Islet of Langerhans (tissue), 1 donor: ENCODE results near the gene ZNF428.
"Not testable (repeated sequence)": the region's sequence is repeated elsewhere in the genome, so short reads cannot be mapped to it uniquely, and the experiment has no call there.

Experiments used
- FAIRE-seq: peaks from one replicate; lab custom pipeline; 2011; peaks lifted over from hg19 to GRCh38; lab: Jason Lieb, UNC

Gene ZNF428

DNA sequence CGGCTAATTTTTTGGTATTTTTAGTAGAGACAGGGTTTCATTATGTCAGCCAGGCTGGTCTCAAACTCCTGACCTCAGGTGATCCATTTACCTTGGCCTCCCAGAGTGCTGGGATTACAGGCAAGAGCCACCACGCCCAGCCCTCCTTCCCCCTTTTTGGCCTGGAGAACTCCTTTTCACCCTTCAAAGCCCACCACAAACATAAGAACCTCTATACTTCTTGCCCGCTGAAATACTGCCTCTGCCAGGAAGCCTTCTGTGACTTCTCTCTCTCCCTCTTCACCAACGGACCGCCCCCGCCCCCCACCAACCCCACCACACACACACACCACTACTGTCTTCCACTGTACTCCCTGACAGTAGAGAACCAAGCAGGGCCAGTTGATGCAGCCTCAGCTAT, 2.5 kb downstream of the ZNF428 start:
- no peak for FAIRE-seq

DNA sequence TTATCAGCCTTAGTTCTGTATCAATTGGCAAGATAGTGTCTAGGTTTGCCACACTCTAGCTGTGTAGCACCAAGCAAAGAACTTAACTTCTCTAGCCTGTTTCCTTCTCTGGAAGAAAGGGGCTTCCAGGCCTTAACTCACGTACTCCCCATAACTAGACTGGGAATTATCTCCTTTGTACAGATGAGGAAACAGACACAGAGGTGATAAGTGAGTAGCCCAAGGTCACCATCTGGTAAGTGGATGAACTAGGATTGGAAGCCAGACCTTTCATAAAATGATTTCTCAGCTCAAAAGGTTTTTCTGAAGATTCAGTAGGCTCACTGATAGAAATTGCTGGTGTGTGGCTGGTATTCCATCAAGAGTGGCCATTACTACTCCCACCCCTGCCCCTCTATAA, 3.1 kb downstream of the ZNF428 start:
- no peak for FAIRE-seq

DNA sequence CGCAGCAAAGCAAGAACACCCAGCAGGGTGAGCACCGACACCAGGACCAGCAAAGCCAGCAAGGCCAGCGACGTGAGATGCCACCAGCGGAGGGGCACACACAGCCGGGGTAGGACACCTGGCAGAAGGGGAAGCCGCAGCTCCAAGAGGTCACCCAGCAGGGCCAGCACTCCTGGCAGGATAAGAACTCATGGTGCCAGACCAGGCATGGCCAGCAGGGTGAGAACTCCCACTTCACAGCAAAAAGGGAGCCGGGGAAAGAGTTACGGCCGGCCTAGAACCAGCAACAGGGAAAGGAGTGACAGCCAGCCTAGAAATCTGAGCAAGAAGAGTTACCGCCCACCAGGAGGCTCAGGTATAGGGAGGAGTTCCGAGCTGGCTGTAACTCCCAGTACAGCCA, 7.1 kb downstream of the ZNF428 start:
- FAIRE-seq = no peak

DNA sequence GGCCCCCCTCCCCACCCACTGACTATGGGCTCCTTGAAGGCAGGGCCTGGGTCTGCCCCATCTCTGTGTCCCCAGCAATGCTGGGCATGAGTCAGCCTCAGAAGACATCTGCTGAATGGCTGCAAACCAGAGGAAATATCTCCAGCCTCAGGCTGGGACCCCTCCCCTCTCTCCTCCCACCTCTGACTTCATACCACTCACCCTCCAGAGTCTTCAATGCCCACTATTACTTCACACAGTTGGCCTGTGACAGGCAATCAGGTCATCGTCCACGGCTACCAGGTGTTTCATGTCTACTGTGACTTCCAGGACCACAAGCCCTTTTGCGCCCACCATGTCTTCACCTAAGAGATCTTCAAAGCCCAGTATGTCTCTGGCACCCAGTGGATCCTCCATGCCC, 7.6 kb downstream of the ZNF428 start, which contains the start of gene SRRM5:
SRRM5 (plus strand) TSS at position 301 of the 400 bp plus-strand sequence; CDS start at position 335, 34 bp downstream.
- no peak for FAIRE-seq

DNA sequence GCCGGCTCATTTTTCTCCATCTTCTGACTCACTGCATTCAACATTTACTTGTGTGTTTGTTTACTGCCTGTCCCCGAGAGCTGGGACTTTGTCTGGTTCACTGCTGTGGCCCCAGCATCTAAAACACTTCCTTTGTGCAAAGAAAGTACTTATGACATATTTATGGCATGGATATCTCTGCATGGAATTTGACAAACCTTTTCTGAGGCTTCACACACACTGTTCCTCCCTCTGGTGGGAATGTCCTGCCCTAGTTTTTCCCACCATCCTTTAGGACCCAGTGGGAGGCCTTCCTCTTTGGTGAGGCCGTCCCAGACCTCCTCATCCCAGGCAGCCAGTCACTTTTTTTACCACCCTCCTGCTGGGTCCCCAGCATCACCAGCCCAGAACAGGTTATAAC, 8.9 kb downstream of the ZNF428 start:
- FAIRE-seq = no peak

DNA sequence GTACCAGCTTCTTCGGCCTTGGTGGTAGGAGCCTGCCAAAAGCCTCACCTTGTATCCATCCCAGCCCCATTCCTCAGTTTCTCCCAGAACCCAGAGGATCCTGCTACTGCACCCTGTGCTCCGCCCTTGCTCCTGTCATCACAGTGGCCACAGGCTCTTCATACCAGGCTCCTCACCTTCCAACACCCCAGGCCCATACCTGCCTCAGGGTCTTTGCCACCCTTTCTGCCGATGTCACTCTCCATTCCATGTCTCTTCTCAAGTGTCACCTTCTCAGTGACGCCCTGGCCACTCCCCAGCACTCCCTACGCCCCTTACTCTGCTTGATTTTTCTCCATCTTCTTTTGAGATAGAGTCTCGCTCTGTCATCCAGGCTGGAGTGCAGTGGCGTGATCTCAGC, 9.6 kb downstream of the ZNF428 start:
- no peak for FAIRE-seq

DNA sequence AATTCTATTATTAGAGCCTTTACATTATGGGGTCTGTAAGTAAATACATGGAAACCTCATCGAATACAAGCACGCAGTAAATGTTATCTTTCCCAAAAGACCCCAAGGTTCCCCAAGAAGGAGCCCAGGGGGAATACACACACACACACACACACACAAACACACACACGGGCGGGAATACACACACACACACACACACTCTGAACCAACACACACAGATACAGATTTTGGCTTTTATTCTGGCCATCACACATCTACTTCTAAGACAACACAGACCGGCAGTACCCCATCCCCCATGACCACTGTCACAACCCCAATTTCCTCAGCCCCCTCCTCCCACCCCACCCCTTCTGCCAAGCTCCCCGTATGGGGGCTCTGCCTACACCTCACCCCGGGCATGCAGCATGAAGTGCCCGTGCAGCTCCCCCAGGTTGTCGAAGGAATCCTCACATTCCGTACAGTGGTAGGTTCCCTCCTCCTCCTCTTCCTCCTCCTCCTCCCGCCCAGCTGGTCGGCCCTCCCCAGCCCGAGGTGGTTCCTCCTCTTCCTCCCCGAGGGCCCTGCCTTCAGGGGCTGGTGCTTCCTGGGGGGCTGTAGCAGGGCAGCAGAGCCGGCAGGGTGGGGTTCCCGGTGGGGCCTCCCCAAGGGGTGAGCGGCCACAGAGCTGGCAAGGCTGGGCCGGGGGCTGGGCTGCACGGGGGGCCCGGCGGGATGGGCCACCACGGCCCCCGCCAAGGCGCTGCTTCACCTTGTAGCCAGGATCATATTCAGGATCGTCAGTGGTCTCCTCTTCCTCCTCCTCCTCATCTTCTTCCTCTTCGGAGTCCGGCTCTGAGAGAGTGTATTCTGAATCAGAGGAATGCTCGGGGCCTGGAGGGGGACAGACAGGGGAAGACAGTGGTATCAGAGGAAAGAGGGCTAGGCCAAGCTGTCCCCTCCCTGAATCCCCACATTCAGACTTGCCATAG, 11.9 kb downstream of the ZNF428 start:
- no peak for FAIRE-seq

DNA sequence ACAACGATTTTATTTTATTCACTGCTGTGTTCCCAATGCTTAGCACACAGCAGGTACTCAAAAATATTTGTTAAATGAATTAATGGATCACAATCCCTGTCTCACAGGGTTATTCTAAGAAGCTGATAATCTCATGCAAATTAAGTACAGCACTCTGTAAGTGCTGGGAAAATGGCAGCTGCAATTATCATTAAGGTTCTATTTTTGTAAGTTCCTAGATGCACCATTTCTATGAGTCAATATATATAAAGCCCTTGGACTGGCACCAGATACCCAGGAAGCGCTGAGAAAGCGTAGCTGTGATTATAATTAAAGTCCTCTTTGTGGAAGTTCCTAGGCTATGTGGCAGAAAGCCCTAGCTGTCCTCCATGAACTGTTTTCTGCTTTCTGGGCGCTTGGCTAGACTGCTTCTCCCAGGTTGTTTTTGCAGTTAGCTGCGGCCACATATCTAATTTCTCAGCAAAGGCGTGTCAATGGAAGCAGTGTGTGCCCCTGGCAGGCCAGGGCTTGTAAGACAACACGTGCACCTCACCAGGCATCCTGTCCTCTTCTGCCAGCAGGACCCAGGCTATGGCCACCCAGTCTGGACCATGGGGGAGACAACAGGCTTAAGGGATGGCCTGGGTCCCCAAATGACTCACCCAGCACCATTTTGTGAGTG, 12.7 kb downstream of the ZNF428 start:
- FAIRE-seq = no peak

DNA sequence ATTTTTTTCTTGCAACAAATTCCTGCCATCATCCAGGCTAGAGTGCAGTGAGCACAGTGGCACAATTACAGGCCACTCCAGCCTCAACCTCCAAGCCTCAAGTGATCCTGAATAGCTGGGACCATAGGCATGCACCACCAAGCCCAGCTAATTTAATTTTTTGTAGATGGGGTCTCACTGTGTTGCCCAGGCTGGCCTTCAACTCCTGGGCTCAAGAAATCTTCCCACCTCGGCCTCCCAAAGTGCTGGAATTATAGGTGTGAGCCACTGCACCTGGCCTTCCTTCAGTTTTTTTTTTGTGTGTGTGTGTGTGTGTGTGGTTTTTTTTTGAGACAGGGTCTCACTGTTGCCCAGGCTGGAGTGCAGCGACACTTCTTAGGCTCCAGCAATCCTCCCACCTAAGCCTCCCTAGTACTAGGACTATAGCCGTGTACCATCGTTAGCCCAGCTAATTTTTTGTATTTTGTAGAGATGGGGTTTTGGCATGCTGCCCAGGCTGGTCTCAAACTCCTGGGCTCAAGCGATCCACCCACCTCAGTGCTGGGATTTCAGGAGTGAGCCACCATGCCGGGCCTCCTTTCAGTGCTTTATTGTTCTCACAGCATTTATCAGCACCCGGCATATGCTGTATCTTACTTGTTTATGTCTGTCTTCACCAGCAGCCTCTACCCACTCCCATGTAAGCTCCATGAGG, 13.4 kb downstream of the ZNF428 start:
- no peak for FAIRE-seq

DNA sequence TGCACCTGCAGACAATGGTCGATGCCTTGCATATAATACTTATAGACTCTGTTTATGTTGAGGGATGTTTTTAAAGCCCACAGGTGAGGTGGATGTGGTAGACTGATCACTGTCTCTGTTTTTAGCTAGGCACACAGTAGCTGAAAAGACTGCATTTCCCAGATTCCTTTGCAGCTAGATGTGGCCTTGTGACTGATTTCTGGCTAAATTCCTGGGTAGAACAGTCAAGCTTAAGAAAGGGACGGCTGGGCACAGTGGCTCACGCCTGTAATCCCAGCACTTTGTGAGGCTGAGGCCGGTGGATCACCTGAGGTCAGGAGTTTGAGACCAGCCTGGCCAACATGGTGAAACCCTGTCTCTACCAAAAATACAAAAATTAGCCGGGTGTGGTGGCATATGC, 19.1 kb downstream of the ZNF428 start:
- FAIRE-seq = not testable (repeated sequence)

DNA sequence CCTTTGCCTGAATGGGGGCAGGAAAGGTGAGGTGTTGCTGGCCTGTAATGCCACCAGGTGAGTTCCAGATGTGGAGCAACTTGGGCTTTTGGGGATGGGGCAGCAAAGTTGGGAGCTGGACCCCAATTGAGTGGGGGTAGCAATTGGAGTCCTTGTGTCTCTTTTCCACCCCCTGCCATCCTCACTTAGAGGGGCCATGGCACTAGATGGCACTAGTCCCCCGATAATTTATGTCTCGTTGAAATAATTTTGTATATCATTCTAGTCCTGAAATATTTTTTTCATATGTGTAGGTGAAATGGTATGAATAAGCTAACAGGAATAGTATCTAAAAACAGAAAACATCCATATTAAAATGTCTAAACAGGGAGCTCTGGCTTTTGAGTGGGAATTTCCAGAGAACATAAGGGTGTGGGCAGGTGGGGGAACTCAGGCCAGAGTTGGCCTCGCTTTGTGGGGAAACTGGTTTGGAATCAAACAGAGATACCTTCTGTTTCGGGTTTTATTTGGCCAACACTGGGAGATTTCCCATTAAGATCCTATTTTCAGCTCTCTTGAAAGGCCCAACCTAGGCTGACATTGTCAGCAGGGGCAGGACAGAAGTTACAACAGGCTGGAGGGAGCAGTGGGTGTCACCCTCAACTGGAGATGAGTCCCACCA, 19.7 kb downstream of the ZNF428 start:
- no peak for FAIRE-seq

DNA sequence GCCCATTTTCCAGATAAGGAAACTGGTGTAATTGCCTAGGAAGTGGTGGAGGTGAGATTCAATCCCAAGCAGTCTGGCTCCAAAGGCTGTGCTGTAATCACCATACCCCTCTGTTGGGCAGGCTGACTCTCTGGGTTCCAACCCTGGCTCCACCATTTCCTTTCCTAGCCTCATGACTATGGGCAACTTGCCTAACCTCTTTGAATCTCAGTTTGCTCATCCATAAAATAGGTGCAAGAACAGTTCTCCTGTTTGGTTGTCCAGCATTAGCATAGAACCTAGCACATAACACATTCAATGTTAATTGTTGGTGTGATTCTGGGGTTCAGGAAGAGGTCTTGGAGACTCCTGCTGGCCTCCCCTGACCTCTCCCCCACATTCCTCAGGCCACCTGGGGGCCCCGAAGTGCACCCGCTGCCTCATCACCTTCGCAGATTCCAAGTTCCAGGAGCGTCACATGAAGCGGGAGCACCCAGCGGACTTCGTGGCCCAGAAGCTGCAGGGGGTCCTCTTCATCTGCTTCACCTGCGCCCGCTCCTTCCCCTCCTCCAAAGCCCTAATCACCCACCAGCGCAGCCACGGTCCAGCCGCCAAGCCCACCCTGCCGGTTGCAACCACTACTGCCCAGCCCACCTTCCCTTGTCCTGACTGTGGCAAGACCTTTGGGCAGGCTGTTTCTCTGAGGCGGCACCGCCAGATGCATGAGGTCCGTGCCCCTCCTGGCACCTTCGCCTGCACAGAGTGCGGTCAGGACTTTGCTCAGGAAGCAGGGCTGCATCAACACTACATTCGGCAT, 20.8 kb downstream of the ZNF428 start:
- FAIRE-seq = no peak

DNA sequence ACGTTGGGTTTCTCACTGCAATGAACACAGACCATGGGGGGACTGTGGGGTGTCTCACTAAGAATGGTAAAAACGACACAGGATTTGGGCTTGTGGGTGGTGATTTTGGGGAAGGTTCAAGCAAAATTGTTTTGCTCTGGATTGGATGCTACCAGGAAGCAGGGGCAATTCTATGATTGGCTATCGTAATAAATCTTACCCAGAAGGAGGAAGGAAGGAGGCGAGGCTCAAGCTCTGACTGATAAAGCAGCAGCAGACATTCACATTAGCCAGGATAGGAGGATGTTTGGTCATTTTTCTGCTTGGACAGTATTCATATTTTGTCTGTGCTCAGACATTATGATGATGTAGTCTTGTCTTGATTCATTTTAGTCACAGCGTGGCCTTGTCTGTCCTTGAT, 21.6 kb downstream of the ZNF428 start:
- FAIRE-seq = no peak

DNA sequence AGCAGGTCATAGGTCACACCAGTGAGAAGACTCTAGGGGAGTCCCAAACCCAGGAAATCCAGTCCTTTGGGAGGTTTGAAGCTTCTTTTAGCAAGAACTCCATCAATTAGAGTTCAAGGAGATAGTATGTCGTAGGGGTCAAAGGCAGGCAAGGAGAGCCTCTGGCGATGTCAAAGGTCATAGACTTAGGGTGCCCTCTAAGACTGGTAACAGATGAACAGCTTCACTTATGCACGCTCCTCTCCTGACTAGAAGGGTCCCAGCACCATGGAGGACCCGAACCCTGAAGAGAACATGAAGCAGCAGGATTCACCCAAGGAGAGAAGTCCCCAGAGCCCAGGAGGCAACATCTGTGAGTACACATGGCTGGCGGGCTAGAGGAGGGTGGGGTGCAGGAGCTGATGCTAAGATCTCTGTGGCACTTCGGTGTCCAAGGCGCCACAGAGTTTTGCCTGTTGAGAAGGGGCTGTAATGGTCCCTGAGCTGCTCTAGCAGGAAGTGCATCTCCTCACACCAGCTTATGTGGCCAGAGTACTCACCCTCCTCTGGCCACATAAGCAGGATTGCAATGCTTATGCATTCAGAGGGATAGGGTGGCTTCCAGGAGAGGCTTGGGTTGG, 22.5 kb downstream of the ZNF428 start:
- no peak for FAIRE-seq

DNA sequence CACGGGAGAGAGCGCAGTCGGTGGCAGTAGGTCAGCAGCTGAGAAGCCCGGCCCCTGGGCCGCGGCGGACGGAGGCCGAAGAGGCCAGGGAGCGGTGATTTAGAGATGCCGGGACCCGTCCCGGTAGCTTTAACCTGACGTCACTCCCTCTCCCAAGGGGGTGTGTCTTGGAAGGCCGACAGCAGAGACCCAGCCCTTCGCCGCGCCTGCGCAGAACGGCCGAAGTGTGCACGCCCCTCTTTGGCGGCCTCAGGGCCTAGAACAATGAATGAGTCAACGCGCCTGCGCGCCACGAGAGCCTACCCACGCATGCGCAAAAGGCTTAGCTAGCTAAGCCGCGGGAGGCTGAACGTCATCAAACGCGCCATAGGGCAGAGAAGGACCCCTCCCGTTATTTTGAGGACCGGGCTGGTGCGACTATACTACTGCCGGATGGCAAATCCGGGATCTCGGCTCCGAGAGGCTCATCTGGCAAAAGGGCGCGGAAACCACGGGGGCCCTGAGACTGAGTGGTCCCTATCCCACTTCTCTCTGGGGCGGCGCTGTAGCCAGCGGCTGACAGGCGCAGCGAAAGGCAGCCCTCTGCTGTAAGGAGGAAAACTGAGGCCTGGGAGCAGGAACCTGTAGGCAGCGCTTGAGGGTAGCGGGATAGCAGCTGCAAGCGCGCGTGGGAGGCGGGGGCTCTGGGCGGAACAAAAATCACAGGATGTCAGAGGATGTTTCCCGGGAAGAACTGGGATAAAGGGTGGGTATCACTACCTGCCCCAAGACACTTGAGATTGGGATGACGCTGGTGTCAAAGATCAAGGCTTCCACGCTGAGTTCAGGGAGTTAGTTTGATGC, 23.2 kb downstream of the ZNF428 start, which contains the start of the genes IRGQ and ZNF576:
IRGQ (minus strand) TSS at position 136 of the 843 bp plus-strand sequence. CDS start 796 bp downstream, outside the sequence.
ZNF576 (plus strand) TSS at position 597 of the 843 bp plus-strand sequence. CDS start 514 bp downstream, outside the sequence.
- FAIRE-seq = peak; percentile 97

DNA sequence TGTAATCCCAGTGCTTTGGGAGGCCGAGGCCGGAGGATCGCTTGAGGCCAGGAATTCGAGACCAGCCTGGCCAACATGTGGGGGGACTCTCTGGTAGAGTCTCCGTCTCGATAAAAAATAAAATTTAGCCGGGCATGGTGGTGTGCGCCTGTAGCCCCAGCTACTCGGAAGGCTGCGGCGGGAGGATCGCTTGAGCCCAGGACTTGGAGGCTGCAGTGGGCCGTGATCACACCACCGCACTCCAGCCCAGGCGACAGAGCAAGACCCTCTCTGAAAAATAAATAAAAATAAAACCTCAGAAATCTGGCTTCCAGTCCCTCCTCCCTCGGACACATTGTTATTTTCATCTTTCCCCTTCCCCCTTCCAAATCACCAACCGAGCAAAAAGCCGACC, 23.8 kb downstream of the ZNF428 start:
- no peak for FAIRE-seq

DNA sequence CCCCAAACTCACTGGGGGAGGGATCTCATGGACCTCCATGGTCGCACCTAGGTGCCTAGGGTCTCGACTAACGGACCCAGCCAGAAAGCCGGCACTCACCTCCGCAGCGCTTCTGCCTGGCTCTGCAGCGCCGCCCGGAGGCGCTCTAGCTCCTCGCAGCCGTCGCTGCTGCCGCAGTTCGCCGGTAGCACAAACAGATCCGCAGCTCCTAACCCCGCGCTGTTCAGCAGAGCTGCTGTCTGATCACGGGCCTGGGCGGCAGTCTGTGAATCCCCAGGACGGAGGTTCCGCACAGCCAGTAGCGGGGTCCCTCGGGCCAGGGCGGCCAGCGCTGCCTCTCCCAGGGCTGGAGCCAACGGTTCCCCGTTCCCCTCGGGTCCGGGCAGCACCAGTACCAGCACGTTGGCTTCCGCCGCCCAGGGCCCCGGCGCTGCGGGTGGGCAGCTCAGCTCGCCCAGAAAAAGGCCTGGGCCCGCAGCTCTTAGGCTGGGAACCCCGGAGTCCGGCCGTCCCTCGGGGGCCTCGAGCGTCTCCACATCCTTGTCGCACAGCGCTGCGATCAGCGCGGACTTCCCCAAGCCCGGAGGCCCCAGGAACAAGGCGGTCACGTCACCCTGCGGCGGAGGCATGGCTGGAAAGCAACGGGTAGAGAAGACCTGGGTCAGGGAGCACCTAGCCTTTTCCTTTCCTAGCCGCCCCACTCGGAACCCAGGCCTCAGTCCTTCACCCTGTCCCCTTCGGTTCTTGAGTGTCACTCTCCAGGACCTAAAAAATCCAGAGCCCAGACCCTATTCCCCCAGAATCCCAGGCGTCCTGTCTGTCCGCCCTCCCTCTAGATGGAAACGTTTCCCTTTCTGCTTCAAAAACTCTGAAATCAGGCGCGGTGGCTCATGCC, 24.5 kb downstream of the ZNF428 start:
- no peak for FAIRE-seq

DNA sequence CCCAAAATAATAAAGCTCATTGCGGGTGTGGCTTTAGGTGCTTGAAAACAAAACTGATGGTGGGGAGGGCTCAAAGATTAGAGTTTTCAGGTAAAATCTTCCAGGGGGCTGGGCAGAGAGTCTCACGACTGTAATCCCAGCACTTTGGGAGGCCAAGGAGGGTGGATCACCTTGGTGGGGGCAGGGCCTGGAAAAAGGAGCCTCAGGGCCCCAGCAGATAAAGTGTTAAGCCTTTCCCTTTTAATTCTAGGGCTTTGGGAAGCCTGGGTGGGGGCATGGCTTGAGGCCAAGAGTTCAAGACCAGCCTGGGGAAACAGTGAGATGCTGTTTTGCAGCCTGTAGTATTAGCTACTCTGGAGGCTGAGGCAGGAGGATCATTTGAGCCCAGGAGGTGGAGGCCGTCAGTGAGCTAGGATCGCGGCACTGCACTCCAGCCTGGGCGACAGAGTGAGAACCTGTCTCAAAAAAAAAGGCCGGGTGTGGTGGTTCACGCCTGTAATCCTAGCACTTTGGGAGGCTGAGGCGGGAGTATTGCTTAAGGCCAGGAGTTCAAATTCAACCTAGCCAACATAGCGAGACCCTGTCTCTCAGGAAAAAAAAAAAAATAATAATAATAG, 25.2 kb downstream of the ZNF428 start:
- FAIRE-seq = no peak
